ENCODE data around the gene ABCC10.

- TF ChIP-seq CTCF (IDR thresholded peaks at IDR 0.05; ENCODE audit: low read length), result no peak
- no peak for TF ChIP-seq EZH2 (IDR thresholded peaks at IDR 0.05; ENCODE audit: borderline replicate concordance, low read length)
Measured at GRCh38 chr6:43389730-43390295, 37.5 kb upstream of the ABCC10 start.

All from OCI-LY1 (cell line).